Stomach smooth muscle (tissue), 2 donors: Measurements from ENCODE around the gene CUBN.
A peak's percentile ranks its signal among the peaks of the same experiment; 100 is the strongest.

Experiments used
- H3K27ac ChIP-seq: one replicate; pipeline ENCODE4 v1.7.0; 2013; ENCODE audit warnings: mild to moderate bottlenecking, low read length, inconsistent platforms
- H3K27me3 ChIP-seq, 2 donors: one replicate each; pipeline ENCODE4 v1.7.0; 2013; ENCODE audit warnings: low read length in 2 of 2; ENCODE audit not compliant: insufficient read depth in 2 of 2, control insufficient read depth in 1 of 2
- H3K36me3 ChIP-seq, 2 donors: one replicate each; pipeline ENCODE4 v1.7.0; 2013; ENCODE audit warnings: low read length in 2 of 2; ENCODE audit not compliant: control insufficient read depth in 2 of 2, insufficient read depth in 2 of 2
- H3K4me1 ChIP-seq: one replicate; pipeline ENCODE4 v1.7.0; 2013; ENCODE audit warnings: low read length; ENCODE audit not compliant: control insufficient read depth, insufficient read depth
- H3K4me3 ChIP-seq, 2 donors: one replicate each; pipeline ENCODE4 v1.7.0; 2013; ENCODE audit warnings: low read length in 2 of 2
- H3K9ac ChIP-seq, 2 donors: one replicate each; pipeline ENCODE4 v1.7.0; 2013; ENCODE audit warnings: low read length in 2 of 2, mild to moderate bottlenecking in 1 of 2
- H3K9me3 ChIP-seq, 2 donors: one replicate each; pipeline ENCODE4 v1.7.0; 2013; ENCODE audit warnings: low read length in 2 of 2; ENCODE audit not compliant: control insufficient read depth in 2 of 2
- donor health status: healthy.
- donor health status: Pancreatic carcinoma.

CUBN gene

DNA sequence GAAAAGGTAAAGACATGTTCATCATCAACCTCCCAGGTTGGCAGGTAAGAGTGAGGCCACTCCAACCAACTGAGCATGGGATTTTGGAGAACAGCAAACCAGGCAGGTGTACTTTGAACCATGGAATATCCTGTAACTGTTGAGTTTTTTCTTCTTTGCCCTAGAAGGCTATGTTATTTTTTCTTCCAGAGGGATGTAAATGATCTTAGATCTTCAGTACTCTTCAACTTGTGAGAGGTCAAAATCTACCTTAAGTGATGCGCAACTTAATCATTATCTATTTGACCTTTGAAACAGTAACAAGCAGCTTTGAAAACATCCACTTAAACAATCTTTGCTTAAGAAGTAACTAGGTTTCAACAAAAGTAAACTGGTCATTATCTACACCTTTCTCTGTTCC, at the start of gene CUBN:
TSS of gene CUBN (minus strand) at position 71 of the 400 bp plus-strand sequence. CDS start at position 25, 46 bp downstream.
- H3K27me3 ChIP-seq, result no peaks in the 10 kb centered on the region
- H3K36me3 ChIP-seq, result no peaks in the 10 kb centered on the region
- H3K4me1 ChIP-seq, result no peaks in the 10 kb centered on the region
- no peaks in the 10 kb centered on the region for H3K9me3 ChIP-seq
- no peak within 1 kb of the TSS for H3K4me3 ChIP-seq
- H3K27ac ChIP-seq, result no peak within 1 kb of the TSS
- H3K9ac ChIP-seq, result no peak within 1 kb of the TSS

DNA sequence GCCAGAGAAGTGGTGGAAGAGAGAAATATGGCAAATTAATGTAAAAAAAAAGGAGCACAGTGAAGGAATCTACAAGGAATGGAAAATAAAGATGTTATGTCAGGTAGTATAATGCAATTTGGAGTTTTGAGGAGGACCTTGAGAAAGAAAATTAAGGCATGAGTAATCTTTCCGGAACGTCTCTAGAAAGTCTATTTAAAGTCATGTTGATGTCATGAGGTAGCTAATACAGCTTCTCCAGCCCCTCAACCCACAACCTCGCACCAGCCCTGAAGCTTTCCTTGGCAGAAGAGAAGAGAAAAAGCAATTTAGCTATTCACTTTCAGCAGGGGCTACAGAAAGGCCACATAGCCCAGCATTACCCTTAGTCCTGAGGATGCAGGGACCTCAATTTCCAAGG, 49.4 kb upstream of the CUBN start:
- Histone ChIP-seq H3K9me3 (no peaks in the 10 kb centered on the region), H3K27me3 (no peaks in the 10 kb centered on the region), H3K4me1 (no peaks in the 10 kb centered on the region), H3K36me3 (no peaks in the 10 kb centered on the region), H3K27ac (no peak overlapping the region), H3K9ac (no peak overlapping the region), H3K4me3 (no peak overlapping the region)

DNA sequence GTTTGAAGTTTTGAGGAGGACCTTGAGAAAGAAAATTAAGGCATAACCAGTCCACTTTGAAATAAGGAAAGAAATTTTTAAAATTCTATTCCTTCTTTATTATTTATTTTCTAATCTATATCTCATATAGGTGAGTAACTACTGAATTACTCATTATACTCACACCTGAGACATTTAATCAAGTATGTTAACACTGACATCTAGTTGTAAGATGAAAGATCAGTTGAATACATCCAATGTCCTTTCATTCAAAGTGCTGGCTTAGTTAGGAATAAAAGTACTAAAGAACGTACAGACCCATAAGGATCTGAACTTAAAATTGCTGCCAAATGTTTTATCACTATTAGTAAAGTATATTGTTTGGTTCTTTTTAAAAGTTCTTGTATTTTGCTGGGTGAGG, 48.4 kb upstream of the CUBN start:
- Histone ChIP-seq H3K9me3 (no peaks in the 10 kb centered on the region), H3K27me3 (no peaks in the 10 kb centered on the region), H3K36me3 (no peaks in the 10 kb centered on the region), H3K4me1 (no peaks in the 10 kb centered on the region), H3K9ac (no peak overlapping the region), H3K4me3 (no peak overlapping the region), H3K27ac (no peak overlapping the region)

DNA sequence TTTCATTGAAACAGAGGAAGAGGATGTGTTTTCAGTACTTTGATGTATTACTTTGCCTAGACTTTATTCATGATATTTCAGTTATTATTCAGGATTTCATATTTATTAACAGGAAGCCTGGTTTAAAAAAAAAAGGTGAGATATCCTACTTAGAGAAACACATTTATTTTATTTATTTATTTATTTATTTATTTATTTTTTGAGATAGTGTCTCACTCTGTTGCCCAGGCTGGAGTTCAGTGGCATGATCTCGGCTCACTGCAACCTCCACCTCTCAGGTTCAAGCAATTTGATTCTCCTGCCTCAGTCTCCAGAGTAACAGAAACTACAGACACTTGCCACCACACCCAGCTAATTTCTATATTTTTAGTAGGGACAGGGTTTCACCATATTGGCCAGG, 47.4 kb upstream of the CUBN start:
- Histone ChIP-seq H3K9ac (no peak overlapping the region), H3K27me3 (no peaks in the 10 kb centered on the region), H3K4me3 (no peak overlapping the region), H3K4me1 (no peaks in the 10 kb centered on the region), H3K36me3 (no peaks in the 10 kb centered on the region), H3K27ac (no peak overlapping the region), H3K9me3 (no peaks in the 10 kb centered on the region)

DNA sequence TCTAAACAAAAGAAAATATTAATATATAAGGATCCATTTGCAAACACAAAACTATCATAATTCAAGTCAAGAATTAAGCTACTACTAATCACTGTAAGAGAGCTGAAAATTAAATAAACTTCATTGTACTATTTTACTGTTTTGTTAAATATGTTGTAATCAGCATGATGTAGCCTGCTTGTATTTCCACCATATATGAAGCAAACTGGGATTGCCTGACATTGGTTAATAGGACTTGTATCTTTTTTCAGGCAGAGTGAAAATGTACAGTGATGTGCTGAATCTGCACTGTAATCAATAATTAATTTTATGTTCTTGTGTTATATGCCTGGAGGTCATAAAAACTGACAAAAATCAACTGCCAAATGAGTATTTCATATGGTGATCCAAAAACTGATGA, 46.5 kb upstream of the CUBN start:
- no peaks in the 10 kb centered on the region for H3K4me1 ChIP-seq
- no peak overlapping the region for H3K4me3 ChIP-seq
- no peaks in the 10 kb centered on the region for H3K36me3 ChIP-seq
- no peak overlapping the region for H3K27ac ChIP-seq
- H3K9ac ChIP-seq, result no peak overlapping the region
- no peaks in the 10 kb centered on the region for H3K27me3 ChIP-seq
- no peaks in the 10 kb centered on the region for H3K9me3 ChIP-seq

DNA sequence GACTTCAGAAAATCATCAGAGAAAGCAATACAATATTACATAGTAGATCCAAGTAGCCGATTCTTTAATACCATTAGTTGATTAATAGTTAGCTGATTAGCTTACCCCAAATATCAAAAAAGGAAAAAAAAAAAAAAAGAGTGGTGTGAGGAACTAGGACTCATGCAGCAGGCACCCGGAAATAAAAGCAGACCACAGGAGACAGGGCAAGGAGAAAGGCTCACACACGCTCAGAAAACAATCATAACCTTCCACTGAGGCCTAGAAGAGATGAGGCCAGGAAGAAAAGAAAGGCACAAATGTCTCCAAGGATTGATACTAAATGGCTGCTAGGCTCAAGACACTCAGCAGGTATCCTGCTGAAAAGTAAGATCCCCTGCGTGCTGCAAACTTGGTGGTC, 45.9 kb upstream of the CUBN start:
- peak overlapping the region in 1 of 2 donors; percentile 3 for H3K4me3 ChIP-seq
- H3K27me3 ChIP-seq, result no peaks in the 10 kb centered on the region
- no peaks in the 10 kb centered on the region for H3K9me3 ChIP-seq
- no peaks in the 10 kb centered on the region for H3K36me3 ChIP-seq
- no peak overlapping the region for H3K9ac ChIP-seq
- no peak overlapping the region for H3K27ac ChIP-seq
- H3K4me1 ChIP-seq, result no peaks in the 10 kb centered on the region

DNA sequence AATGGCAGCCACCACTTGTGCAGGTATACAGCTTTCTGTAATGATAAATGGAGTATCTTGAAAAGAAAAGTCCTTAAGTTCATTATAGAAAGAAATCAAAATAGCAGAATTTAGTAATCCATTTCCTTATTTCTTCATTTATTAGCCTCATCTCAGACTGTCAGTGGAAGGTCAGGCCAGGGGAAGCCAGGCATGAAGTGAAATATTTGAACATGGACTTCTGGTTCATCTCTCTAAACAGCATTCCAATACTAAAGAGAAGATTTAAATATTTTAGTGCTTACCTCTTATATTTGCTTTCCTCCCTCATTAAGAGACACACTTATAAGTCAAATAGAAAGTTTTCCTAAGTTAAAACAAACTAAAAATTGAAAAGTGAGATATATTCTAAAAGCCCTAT, 45.0 kb upstream of the CUBN start:
- Histone ChIP-seq H3K4me3 (no peak overlapping the region), H3K4me1 (no peaks in the 10 kb centered on the region), H3K27ac (no peak overlapping the region), H3K27me3 (no peaks in the 10 kb centered on the region), H3K9ac (no peak overlapping the region), H3K9me3 (no peaks in the 10 kb centered on the region), H3K36me3 (no peaks in the 10 kb centered on the region)

DNA sequence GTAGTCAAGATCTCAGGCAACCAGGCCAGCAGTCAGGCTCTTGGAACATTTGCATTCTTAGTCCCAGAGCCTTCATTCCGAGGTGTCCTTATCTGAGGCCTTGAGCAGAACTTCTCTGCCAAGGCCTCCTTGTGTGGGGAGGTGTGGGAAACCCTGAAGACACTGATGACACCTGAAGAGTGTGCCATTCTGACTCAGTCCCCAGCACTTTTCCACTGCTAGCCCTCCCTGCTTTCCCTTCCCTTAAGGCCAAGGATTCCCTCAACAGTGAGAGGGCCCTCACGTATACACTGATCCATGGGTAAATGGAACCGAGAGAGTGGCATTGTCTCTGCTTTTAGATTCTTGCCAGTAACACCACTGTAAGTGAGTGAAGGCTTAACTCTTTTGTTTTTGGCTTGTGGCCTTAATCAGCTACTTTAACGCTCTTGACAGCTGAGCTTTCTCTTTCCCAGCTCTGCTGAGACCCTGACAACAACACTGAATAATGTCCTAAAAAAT, 41.6 kb upstream of the CUBN start:
- Histone ChIP-seq H3K27me3 (no peaks in the 10 kb centered on the region), H3K9me3 (no peaks in the 10 kb centered on the region), H3K36me3 (no peaks in the 10 kb centered on the region), H3K4me3 (no peak overlapping the region), H3K27ac (no peak overlapping the region), H3K4me1 (no peaks in the 10 kb centered on the region), H3K9ac (no peak overlapping the region)

DNA sequence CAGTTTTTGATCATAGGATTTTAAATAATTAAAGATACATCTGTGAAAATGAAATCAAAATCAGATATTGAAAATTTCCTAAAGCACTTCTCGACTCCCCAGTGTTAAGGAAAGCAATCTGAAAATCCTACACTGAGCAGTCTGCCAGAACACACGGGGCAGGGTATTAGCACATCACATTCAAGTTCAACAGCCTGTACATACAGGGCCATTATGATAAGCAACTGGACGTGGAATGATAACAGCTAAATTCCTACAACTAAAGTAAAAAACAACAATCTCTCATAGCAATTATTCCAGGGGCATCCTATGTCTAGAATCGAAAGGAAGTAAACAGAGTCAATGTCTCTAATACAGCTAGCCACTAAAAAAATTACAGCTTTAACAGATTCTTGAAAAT, 40.2 kb upstream of the CUBN start:
- H3K36me3 ChIP-seq, result no peaks in the 10 kb centered on the region
- H3K9me3 ChIP-seq, result no peaks in the 10 kb centered on the region
- H3K27me3 ChIP-seq, result no peaks in the 10 kb centered on the region
- H3K27ac ChIP-seq, result no peak overlapping the region
- H3K9ac ChIP-seq, result no peak overlapping the region
- no peak overlapping the region for H3K4me3 ChIP-seq
- no peaks in the 10 kb centered on the region for H3K4me1 ChIP-seq

DNA sequence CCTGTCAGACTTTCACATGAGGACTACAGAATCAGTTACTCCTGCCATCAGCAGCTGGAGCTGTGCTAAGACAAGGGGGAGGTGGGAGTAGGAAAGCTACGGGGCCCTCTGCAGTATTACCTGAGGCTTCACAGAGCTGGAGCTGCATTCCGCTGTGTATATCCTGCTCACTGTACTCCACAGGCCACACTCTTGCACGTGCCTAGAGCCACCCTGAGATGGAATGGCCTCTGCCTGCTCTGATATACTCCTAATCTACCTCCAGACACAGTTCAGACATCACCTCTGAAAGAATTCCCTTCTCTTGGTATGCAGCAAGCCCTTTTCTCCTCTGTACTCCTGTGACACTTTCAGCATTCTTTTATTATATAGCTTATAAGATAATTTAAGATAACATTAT, 37.1 kb upstream of the CUBN start:
- Histone ChIP-seq H3K4me3 (no peak overlapping the region), H3K27me3 (no peaks in the 10 kb centered on the region), H3K27ac (no peak overlapping the region), H3K9me3 (no peaks in the 10 kb centered on the region), H3K9ac (no peak overlapping the region), H3K4me1 (no peaks in the 10 kb centered on the region), H3K36me3 (no peaks in the 10 kb centered on the region)

DNA sequence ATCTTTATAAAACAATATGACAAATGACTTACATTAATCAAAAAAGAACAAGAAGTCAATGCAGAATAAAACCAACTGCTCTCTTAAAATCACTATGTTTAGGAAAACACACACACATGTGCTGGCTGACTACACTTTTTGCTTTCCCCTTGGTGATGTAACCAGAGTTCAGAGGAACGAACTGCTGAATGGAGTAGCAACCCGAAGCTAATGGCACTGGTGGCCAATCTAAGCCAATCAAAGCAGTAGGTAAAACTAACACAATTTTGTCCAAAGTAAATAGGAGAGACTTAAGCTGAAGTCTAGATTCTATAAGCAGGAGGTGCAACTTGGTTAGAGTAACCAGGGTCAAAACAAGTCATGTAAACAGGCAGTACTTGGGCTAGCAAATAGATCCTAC, 33.2 kb upstream of the CUBN start:
- Histone ChIP-seq H3K4me3 (no peak overlapping the region), H3K27ac (no peak overlapping the region), H3K27me3 (no peaks in the 10 kb centered on the region), H3K9ac (no peak overlapping the region), H3K4me1 (no peaks in the 10 kb centered on the region), H3K36me3 (no peaks in the 10 kb centered on the region), H3K9me3 (no peaks in the 10 kb centered on the region)
